MCF 10A (cell line): ENCODE results near the gene EDN2. TPM values are rescaled to one million over a fixed set of nuclear protein-coding genes. Genes with fewer than 3 reads are reported as not detected.

ENCODE experiments used
- BruUV-seq: library from RNA; stranded (reverse); fragments of 400-500 nt; replicated peaks from 2 replicates; lab custom pipeline; 2021; lab: Mats Ljungman, UMichigan
- CTCF ChIA-PET: fragments of 300-600 bp; sonication (Branson Sonifier 250); formaldehyde crosslinking; extraction: SDS; loops from one replicate; lab custom pipeline; 2021; ENCODE audit warnings: antibody characterized with exemption, inconsistent platforms; lab: Yijun Ruan, JAX
- POLR2A ChIA-PET: fragments of 300-600, 350-650 bp; sonication (Branson Sonifier 250); formaldehyde crosslinking; extraction: SDS; loops from one replicate; lab custom pipeline; 2020; ENCODE audit warnings: antibody characterized with exemption, inconsistent platforms; lab: Yijun Ruan, JAX
- DNase-seq: peaks from one replicate; pipeline ENCODE4 v3.0.0-alpha.2; 2018; ENCODE audit not compliant: unreplicated experiment
- H3K27ac Mint-ChIP-seq: one replicate; pipeline ENCODE4 v1.8.0; 2022; ENCODE audit warnings: mild to moderate bottlenecking, low read depth, mixed read lengths; ENCODE audit not compliant: unreplicated experiment
- H3K27me3 Mint-ChIP-seq: one replicate; pipeline ENCODE4 v1.8.0; 2022; ENCODE audit warnings: mixed read lengths; ENCODE audit not compliant: insufficient read depth, unreplicated experiment
- H3K36me3 Mint-ChIP-seq: one replicate; pipeline ENCODE4 v1.8.0; 2022; ENCODE audit warnings: mild to moderate bottlenecking, moderate library complexity, mixed read lengths; ENCODE audit not compliant: insufficient read depth, unreplicated experiment
- H3K4me1 Mint-ChIP-seq: one replicate; pipeline ENCODE4 v1.8.0; 2022; ENCODE audit warnings: mixed read lengths; ENCODE audit not compliant: insufficient read depth, unreplicated experiment
- H3K4me3 Mint-ChIP-seq: one replicate; pipeline ENCODE4 v1.8.0; 2022; ENCODE audit warnings: mild to moderate bottlenecking, moderate library complexity, mixed read lengths; ENCODE audit not compliant: unreplicated experiment
- H3K9me3 Mint-ChIP-seq: one replicate; pipeline ENCODE4 v1.8.0; 2022; ENCODE audit warnings: mixed read lengths; ENCODE audit not compliant: unreplicated experiment
- CTCF ChIP-seq: fragments of 200-600 bp; IDR thresholded peaks from one replicate; pipeline ENCODE4 v1.8.0; 2022; ENCODE audit warnings: antibody characterized with exemption, mild to moderate bottlenecking; ENCODE audit not compliant: unreplicated experiment
- intact Hi-C: fragments of 100-400 bp; cut with micrococcal nuclease; formaldehyde crosslinking; loops from 2 replicates; pipeline ENCODE4 v1.14.1; 2022
- total RNA-seq: library from RNA; stranded (reverse); gene quantifications from 2 replicates; pipeline ENCODE4 v1.2.3, GENCODE V29; 2022

EDN2 gene
- total RNA-seq, 1 experiment from 2014 or later = 0.58 TPM

- DNase-seq = peak; percentile 91
- H3K36me3 Mint-ChIP-seq = no peaks in the 10 kb centered on the region
- TF ChIP-seq CTCF = peak; percentile 94
- peaks cover 29% of the 10 kb centered on the region for H3K4me1 Mint-ChIP-seq
- CTCF ChIA-PET = interaction anchor here (0.6 to 5.3 kb wide), 32 partner anchors 9 to 1325 kb away, joined by 3 to 61 read pairs (median 4); partner anchors contain the start of gene EDN2
- intact Hi-C loops = loop anchor here (1.0 to 10.0 kb wide), 6 partner anchors 13 to 388 kb away; no protein-coding TSS in a partner anchor
- no TSS peak for BruUV-seq
- H3K27ac Mint-ChIP-seq = no peak overlapping the region
- H3K9me3 Mint-ChIP-seq = no peaks in the 10 kb centered on the region
- no peaks in the 10 kb centered on the region for H3K27me3 Mint-ChIP-seq
- POLR2A ChIA-PET = interaction anchor here (0.6 to 3.7 kb wide), 6 partner anchors 10 to 398 kb away, joined by 3 to 18 read pairs (median 3); no protein-coding TSS in a partner anchor
- H3K4me3 Mint-ChIP-seq = peak overlapping the region; percentile 54
Observed at GRCh38 chr1:41432481-41433280, 51.8 kb downstream of the EDN2 start.

GRCh38 chr1:41431490-41432350 lies 52.8 kb downstream of the EDN2 start:
- Mint-ChIP-seq H3K36me3 (no peaks in the 10 kb centered on the region), H3K4me1 (peaks cover 29% of the 10 kb centered on the region), H3K4me3 (no peak overlapping the region), H3K9me3 (no peaks in the 10 kb centered on the region), H3K27ac (no peak overlapping the region), H3K27me3 (no peaks in the 10 kb centered on the region)
- CTCF ChIA-PET = interaction anchor here (0.7 to 5.3 kb wide), 20 partner anchors 9 to 408 kb away, joined by 3 to 61 read pairs (median 4); partner anchors contain the start of gene EDN2
- no TSS peak for BruUV-seq
- TF ChIP-seq CTCF = no peak
- DNase-seq = no peak
- intact Hi-C loops = loop anchor here (1.0 to 10.0 kb wide), 6 partner anchors 12 to 387 kb away; no protein-coding TSS in a partner anchor
- POLR2A ChIA-PET = interaction anchor here (1.9 to 3.7 kb wide), 2 partner anchors 13 to 34 kb away, joined by 11 to 18 read pairs; no protein-coding TSS in a partner anchor

- no peak for TF ChIP-seq CTCF
- Mint-ChIP-seq H3K36me3 (no peaks in the 10 kb centered on the region), H3K27me3 (no peaks in the 10 kb centered on the region), H3K4me3 (no peak overlapping the region), H3K9me3 (no peaks in the 10 kb centered on the region), H3K27ac (no peak overlapping the region), H3K4me1 (peaks cover 29% of the 10 kb centered on the region)
- DNase-seq = no peak
- intact Hi-C loops = loop anchor here (5.0 to 10.0 kb wide), 2 partner anchors 148 to 386 kb away; no protein-coding TSS in a partner anchor
- CTCF ChIA-PET = interaction anchor here (5.3 kb wide), 1 partner anchor 11 kb away, joined by 61 read pairs; no protein-coding TSS in a partner anchor
- POLR2A ChIA-PET = interaction anchor here (1.0 kb wide), 1 partner anchor 51 kb away, joined by 3 read pairs; no protein-coding TSS in a partner anchor
- BruUV-seq = no TSS peak
Observed at GRCh38 chr1:41430582-41430981, 53.9 kb downstream of the EDN2 start.
